Superior temporal gyrus (tissue), 1 donor: ENCODE measurements around the gene PPP4R1.
A peak's percentile ranks its signal among the peaks of the same experiment; 100 is the strongest.

ENCODE experiments used
- DNase-seq: peaks from one replicate; pipeline ENCODE4 v3.0.0-alpha.2; 2016; ENCODE audit errors: extremely low spot score

Gene PPP4R1

DNA sequence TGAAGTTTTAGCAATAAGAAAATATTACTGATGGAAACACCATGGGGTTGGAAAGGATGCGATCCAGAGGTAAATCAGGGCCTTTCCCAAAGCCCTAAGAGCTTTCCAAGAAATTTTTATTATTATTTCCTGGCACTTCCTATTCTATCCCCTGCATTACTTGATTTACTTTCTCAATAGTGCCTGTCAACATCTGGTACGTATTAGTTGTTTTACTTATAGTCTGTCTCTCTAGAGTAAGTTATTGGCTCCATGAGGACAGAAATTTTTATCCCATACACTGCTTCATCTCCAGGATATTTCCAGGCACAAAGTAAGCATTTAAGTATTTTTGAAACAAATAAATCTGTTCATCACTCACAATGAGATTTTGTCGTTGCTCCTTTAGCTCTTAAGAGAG lies 18.1 kb downstream of the PPP4R1 start:
- no peak for DNase-seq

DNA sequence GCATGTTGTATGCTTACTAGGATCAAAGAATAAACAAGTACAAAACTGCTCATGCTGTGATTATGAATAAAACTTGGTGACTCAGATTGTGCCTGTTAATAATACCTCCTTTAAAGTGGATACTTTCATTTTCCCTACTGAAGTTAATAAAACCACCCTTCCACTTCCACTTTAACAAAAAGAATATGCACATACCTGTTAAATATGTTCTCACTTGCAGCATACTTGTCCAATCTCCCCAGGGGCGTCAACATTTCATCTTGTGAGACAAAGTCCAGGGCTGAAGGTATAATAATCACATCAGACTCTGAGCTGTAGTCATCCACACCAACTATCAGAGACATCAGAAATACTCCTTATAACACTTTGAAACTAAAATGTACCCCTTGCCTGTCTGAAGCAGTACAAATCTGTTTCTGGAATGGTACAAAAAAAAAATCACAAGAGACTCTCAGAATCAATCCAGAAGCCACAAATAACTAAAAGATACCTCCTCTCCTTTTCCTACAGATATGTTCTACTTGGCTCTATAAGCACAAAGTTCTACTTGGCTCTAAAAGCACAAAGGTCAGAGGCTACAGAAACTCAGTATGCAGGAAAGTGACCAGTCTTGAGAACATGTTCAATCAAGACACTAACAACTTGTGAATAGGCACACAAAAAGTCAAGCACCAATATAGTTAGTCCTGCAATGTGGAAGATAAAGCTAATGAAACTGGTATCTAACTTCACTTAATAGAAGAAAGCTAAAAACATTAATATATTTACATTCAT lies 19.3 kb downstream of the PPP4R1 start:
- DNase-seq, result no peak

DNA sequence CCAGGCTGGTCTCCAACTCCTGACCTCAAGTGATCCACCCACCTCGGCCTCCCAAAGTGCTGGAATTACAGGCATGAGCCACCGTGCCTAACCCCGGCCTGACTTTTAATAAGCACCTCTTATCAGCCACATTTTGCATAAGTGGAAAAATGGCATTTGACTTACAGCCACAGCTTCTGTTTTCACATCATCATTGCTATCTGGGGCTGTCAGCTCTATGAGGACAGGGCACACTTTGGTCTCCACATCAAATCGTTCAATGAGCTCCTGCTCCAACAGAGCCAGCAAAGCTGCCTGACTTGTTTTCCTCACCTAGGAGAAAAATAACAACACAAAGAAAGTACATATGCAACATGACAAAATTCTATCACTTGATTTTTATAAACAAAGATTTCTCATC lies 26.4 kb downstream of the PPP4R1 start:
- no peak for DNase-seq

DNA sequence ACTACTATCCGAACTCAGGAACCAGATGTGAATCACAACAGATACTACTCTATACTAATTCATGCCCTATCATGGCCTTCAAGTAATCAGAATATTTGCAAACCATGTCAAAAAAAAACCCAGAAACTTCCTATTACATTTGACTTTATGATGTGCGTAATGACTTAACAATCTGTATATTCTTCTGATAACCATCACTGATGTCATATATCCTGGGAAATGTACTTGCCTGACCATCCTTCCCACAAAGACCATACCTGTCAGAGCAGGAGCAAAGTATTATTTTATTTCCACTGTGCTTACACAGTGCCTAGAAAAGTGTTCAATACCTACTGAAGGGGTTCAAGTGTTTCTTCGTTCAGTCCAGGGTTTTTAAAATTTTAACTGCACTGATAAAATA lies 27.5 kb downstream of the PPP4R1 start:
- no peak for DNase-seq

DNA sequence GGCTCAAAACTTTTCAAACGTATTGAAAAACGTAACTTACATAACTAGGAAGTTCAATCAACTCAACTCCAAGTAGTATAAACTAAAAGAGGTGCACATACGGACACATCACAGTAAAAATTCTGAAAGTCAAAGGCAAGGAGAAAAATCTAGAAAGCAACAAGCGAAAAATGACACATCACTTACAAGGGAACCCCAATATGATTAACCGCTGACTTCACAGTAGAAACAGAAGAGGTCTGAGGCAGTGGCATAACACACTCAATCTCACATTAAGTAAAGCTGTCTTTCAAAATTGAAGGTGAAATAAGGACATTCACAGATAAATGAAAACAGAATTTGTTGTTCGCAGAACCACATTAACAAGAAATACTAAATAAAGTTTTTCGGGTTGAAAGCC lies 32.7 kb downstream of the PPP4R1 start:
- no peak for DNase-seq

DNA sequence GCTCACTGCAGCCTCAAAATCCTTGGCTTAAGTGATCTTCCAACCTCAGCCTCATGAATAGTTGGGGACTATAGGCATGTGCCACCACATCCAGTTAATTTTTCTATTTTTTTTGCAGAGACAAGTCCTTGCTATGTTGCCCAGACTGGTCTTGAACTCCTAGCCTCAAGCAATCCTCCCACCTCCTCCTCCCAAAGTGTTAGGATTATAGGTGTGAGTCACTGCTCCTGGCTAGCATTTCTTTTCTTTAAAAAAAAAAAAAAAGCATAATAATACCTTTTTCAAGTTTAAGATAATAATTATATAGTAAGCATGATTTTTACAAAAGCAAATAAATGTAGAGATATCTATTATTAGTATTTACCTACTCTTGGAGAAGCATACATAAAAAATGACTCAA lies 36.1 kb downstream of the PPP4R1 start:
- no peak for DNase-seq

DNA sequence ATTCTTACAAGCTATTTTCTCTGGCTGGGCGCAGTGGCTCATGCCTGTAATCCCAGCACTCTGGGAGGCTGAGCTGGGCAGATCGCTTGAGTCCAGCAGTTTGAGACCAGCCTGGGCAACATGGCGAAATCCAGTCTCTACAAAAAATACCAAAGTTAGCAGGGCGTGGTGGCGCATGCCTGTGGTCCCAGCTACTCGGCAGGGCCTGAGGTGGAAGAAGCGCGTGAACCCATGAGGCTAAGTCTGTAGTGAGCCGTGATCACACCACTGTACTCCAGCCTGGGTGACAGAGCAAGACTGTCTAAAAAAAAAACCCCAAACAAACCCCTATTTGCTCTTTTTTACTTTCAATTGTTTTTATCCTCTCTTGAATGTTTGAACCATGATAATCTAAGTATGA lies 37.0 kb downstream of the PPP4R1 start:
- no peak for DNase-seq

DNA sequence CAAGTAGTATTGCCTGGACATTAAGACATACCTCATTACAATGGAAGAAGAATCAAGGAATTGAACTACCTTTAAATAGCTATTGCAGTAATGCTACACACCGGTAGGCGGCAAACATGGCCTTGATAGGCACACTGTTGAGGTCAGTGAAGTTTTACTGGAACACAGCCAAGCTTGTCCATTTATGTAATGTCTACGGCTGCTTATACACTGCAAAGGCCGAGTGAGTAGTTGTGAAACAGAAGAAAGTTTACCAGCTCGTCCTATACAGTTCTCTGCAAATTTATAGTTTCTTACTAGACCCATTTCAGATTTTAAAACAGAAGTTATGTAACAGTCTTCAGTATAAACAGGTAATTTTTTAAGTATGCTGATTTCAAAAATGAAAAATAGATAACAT lies 38.8 kb downstream of the PPP4R1 start:
- DNase-seq, result peak; percentile 96

DNA sequence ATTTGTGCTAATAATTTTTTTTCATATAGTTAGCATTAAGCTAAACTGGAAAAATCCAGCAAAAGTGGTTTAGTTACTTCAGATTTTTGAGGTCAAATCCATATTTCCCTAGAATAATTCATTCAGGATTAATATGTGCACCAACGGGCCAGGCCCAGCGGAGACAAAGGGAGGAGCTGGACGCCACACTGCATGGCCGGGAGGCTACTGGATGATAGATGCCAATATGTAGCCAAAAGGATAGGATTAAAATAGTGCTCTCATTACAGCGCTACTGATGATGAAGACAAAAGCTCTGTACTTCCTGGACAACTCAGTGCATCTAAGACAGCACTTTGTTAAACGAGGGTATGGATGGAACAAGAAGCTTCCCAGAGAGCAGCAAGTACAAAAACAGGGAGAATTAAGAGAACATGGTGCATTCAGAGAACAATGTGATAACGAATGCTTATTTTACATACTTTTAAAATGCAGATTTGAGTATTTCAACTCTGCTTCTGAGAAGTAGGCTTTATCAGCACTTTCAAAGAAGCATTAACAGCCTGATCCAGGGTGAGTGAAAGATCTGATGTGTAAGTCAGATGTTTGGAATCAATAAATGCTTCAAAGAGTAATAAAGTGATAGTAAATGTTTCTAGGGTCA lies 39.8 kb downstream of the PPP4R1 start:
- no peak for DNase-seq

DNA sequence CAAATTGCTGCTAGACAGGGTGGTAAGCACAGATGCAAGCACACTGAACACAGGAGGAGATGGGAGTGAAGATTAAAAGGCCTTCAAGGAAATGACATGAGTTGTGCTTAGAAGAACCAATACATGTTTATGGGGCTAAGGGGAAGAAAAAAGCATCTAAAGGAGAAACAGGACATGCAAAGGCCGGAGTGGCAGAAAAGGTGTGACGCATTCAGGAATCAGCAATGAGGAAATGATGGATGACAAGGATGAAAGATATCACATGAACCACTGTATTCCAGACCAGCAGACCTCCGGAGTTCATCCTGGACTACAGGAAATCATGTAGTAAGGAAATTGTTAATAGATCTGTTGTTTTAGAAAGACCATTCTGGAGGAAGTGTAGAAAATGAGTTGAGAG lies 42.8 kb downstream of the PPP4R1 start:
- no peak for DNase-seq

DNA sequence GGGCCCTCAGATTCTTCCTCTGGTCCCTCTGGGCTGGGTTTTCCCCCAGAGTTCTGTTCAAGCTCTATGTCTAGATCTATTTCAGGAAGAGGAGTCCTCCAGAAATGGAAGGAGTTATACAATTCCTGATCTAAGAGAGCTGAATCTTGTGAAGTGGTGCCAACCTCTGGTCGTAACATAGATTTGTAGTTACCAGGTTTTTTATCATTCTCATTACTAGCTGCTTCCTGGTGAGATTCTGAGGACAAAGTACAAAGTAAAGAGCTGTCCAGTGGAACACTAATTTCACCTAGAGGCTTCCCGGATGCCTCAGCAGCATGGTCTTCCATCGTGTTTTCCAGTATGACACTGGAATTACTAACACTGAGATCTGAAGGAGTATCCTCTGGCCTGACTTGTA lies 44.1 kb downstream of the PPP4R1 start:
- DNase-seq, result peak; percentile 57

DNA sequence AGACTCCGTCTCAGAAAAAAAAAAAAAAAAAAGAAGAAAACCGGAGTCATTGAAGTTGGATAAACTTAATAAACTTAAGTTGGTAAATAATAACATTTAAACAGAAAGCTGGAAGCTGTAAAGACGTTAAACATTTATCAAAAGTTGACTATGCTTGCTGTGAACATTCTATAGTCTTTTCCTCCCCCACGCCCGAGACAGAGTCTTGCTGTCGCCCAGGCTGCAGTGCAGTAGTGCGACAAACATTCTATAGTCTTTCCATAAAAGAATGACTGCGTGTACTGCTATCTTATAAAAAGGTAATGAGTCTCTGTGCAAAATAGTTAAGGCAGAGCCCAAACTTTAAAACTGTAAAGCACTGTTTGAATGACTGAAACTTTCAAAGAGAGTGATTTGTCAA lies 45.2 kb downstream of the PPP4R1 start:
- no peak for DNase-seq

DNA sequence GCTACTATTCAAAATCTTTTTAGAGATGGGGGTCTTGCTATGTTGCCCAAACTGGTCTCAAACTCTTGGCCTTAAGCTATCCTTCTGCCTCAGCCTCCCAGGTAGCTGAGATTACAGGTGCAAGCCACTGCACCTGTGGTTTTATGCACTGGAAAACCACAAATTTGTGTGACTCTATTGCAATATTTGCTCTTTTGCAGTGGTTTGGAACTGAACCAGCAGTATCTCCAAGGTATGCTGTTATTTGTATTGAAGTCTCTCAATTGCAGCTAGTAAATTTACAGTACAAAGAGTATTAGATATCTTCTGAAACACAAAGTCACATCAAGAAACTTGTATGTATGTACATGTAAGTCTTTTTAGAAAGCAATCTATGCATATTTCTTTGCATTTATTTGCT lies 46.2 kb downstream of the PPP4R1 start:
- no peak for DNase-seq

DNA sequence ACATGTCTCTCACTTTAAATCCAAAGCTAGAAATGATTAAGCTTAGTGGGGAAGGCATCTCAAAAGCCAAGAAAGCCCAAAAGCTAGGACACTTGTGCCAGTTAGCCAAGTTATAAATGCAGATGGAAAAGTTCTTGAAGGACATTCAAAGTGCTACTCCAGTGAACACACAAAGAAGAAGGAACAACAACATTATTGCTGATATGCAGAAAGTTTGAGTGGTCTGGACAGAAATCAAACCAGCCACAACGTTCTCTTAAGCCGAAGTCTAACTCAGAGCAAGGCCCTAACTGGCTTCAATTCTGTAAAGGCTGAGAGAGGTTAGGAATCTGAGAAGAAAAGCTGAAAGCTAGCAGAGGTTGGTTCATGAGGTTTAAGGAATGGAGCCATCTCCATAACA lies 49.0 kb downstream of the PPP4R1 start:
- no peak for DNase-seq

DNA sequence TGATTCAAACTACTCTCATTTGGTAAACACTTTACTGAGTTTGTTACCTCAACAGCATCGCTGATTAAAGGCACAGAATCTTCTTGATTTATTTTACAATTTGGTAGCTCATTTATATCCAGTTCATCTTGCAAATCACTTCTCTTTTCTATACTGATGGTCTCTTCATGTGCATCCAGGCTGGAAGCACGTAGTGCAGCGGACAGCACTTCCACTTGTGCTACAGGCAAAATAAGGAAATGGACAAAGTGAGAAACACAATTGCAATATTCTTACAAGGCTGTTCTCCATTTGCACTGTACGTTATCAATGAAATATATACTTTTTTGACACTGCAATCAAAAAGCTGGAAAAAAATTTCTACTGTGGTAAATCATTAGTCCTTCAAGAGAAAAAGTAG lies 51.0 kb downstream of the PPP4R1 start:
- DNase-seq, result no peak

DNA sequence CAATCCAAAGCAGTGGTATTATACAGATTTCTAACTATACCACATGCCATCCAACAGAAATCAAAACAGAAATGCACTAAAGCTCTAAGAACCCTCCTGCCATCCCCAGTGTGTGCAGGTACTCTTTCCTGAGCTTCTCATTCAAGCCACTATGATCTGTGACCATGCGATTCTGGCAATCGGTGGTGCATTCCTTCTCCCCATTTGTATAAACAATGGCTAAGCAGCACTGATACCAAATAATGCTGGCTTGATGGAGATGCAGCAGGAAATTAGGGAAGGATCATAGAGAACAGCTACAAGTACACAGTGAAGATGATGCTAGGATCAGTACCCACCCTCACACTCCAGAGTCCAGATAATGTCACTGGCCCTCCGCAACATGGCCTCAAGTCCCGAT lies 51.8 kb downstream of the PPP4R1 start:
- DNase-seq, result no peak

DNA sequence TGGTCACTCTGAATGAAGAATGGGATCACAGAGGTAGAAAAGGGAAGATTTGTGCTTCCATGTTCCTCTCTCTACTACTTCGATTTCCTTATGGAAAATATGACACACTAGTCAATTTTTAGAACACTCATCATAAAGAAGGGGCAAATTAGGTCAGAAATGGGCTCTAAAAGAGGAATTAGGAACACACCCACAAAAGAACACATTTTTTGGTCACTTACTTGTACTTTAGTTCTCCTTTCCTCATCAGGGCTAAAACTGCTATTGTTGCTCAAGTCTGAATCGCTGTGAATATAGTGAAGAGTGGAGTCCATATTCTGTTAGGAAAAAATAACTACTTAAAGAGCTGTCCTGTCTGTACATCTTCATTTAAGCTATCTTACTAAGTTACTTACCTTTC lies 52.6 kb downstream of the PPP4R1 start:
- DNase-seq, result no peak

DNA sequence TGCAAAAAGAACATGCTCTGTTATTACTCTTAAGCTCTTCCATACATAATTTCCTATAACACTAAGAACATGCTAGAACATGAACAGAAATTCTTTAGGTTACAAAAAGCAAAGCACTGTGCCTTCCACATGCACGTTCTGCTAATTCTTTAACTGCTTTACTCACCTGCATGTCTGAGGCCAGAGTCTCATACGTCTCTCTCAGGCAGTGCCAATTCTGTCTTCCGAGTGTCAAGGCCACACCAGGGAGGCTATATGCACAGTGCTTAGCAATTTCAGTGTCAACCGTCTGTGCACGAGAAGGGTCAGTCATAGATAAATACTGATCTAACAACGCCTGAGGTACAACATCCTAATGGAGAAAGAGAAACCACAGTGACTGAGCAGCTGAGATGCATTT lies 55.1 kb downstream of the PPP4R1 start:
- no peak for DNase-seq

DNA sequence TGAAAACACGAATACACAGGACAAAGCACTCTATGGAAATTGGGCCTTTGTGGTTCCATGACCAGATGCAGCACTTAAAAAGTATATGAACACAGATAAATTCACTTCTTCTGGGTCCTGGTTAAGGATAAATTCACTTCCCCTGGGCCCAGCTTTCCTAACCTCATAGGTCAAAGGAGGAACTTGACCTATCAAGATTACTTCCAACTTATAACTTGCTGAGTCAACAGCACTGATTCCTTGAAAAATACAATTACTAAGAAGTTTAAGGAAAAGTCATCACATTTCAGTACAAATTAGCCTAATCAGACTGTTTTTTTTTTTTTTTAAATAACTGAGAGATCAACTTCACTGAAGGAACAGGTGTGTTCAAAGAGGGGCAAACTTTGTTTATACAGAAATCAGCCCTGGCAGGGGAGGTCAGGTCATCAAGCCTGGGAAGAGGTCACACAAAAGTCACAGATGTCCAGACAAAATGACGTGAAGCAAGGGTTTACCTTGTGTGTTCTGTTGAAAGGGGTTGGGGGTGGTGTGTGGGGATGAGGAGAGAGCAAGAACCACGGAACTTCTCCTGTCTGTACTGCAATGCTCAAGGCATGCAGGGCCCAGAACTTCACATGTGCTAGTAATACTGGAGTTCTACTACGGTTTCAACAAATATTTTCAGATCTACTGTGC lies 55.8 kb downstream of the PPP4R1 start:
- no peak for DNase-seq

DNA sequence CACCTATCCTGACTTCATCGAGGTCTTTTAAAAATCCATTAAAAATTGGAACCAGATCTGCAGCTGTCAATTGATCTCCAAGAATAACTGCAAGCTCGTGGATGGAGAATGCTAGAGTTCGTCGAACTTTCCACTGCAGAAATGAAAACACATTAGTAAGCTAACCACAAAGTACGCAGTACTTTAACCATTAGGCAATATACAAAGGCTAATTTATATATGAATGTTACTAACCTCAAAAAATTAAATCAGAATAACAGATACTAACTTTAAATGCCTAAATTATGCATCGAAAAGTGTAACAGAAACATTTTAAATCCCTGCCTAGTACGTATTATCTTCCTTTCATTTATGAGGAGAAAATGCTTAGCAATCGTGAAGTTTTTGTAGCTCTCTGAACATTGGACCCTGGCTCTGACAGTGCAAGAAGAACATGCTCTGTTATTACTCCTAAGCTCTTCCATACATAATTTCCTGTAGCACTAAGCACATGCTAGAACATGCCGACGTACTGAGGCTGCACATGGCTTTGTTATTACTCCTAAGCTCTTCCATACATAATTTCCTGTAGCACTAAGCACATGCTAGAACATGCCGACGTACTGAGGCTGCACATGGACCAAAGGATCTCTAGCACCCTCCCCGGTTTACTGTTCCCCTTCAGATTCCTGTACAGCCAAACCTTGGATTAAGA lies 57.0 kb downstream of the PPP4R1 start:
- no peak for DNase-seq

DNA sequence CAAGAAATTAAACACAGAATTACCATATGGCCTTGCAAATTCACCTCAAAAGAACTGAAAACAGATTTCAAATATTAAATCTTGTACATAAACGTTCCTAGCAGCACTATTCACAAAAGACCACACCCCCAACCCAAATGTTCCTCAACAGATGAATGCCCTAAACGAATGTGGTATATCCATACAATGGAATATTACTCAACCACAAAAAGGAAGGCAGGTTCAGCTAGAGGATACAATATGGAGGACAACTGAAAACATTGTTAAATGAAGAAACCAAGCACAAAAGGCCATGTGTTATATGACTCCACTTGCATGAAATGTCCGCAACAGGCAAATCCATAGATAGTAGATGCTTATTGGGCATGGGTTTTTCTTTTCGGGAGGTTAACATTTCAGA lies 61.7 kb downstream of the PPP4R1 start:
- DNase-seq, result no peak

DNA sequence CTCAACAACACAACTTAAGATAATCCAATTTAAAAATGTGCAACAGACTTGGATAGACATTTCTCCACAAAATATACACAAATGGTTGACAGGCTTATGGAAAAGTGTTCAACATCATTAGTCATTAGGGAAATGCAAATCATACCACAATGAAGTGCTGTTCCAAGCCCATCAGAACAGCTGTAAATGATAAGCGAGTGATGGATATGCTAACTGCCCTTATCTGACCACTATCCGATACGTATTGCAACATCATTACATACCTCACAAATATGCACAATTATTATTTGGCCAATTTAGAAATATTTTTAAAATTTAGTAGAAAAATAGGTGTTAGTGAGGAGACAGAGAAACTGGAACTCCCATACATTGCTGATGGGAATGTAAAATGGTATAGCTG lies 62.2 kb downstream of the PPP4R1 start:
- DNase-seq, result no peak

DNA sequence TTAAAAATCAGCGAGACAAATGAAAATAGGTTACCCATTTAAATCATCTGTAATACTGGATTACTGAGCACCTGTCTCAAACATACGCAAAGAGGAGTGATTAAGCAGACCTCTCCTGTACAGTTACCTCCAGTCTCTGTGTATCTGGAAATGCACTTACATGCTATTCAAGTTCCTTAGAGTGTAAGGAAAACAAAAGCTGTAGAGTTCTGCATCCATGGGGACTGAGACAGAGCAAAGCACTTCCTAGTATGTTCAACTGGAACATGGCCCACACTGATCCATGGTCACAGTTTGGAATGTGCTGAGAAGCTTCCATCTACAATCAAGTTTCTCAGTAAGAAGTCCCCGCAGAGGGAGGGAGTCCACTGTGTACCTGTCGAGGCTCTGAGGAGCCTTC lies 63.9 kb downstream of the PPP4R1 start:
- DNase-seq, result no peak
